HepG2 (cell line): ENCODE measurements around the gene USP34. TPM values are rescaled to one million over a fixed set of nuclear protein-coding genes. Genes with fewer than 3 reads are reported as not detected.

Experiments used
- CHD2 ChIP-seq: IDR thresholded peaks from 2 replicates; pipeline ENCODE4 v1.6.1; 2011; ENCODE audit warnings: low read depth, low read length, improper control_type of control experiment
- ESRRA ChIP-seq: sonication (generic); formaldehyde crosslinking; IDR thresholded peaks from 2 replicates; pipeline ENCODE4 v1.5.1; 2020; ENCODE audit warnings: mild to moderate bottlenecking, low read depth, missing genetic modification reagents
- FOXO1 ChIP-seq: sonication (generic); formaldehyde crosslinking; IDR thresholded peaks from 2 replicates; pipeline ENCODE4 v1.4.0; 2020; ENCODE audit warnings: missing genetic modification reagents
- HES4 ChIP-seq: sonication (generic); formaldehyde crosslinking; IDR thresholded peaks from 2 replicates; pipeline ENCODE4 v1.9.0; 2021; ENCODE audit warnings: mild to moderate bottlenecking, missing genetic modification reagents, borderline replicate concordance
- JDP2 ChIP-seq: sonication (generic); formaldehyde crosslinking; IDR thresholded peaks from 2 replicates; pipeline ENCODE4 v1.8.1; 2022; ENCODE audit warnings: missing genetic modification reagents, borderline replicate concordance
- KAT8 ChIP-seq: IDR thresholded peaks from 2 replicates; pipeline ENCODE4 v1.6.1; 2016; ENCODE audit warnings: missing genetic modification reagents, missing compliant biosample characterization
- MED1 ChIP-seq: sonication (generic); formaldehyde crosslinking; IDR thresholded peaks from 2 replicates; pipeline ENCODE4 v1.4.0; 2020; ENCODE audit warnings: missing genetic modification reagents
- PHB2 ChIP-seq: fragments of 450-650 bp; IDR thresholded peaks from 2 replicates; pipeline ENCODE4 v1.6.1; 2018; ENCODE audit not compliant: partially characterized antibody
- RAD21 ChIP-seq: fragments of 450-650 bp; formaldehyde crosslinking; IDR thresholded peaks from 2 replicates; pipeline ENCODE4 v1.5.0; 2020; ENCODE audit warnings: mild to moderate bottlenecking
- SIN3A ChIP-seq: IDR thresholded peaks from 2 replicates; pipeline ENCODE4 v1.6.1; 2011; ENCODE audit warnings: low read depth, mild to moderate bottlenecking, control low read depth, low read length, borderline replicate concordance
- TOE1 ChIP-seq: sonication (generic); formaldehyde crosslinking; IDR thresholded peaks from 2 replicates; pipeline ENCODE4 v1.4.0; 2020; ENCODE audit warnings: mild to moderate bottlenecking, missing genetic modification reagents
- WIZ ChIP-seq: sonication (generic); formaldehyde crosslinking; IDR thresholded peaks from 2 replicates; pipeline ENCODE4 v1.5.1; 2020; ENCODE audit warnings: mild to moderate bottlenecking, missing genetic modification reagents
- ZIK1 ChIP-seq: sonication (generic); formaldehyde crosslinking; IDR thresholded peaks from 2 replicates; pipeline ENCODE4 v1.5.0; 2020; ENCODE audit warnings: mild to moderate bottlenecking, low read depth, missing genetic modification reagents, borderline replicate concordance
- ZKSCAN5 ChIP-seq: sonication (generic); formaldehyde crosslinking; IDR thresholded peaks from 2 replicates; pipeline ENCODE4 v1.5.1; 2020; ENCODE audit warnings: mild to moderate bottlenecking, missing genetic modification reagents
- ZNF329 ChIP-seq: sonication (generic); formaldehyde crosslinking; IDR thresholded peaks from 2 replicates; pipeline ENCODE4 v1.9.0; 2021; ENCODE audit warnings: low read depth, mild to moderate bottlenecking, missing genetic modification reagents
- ZNF431 ChIP-seq: sonication (generic); formaldehyde crosslinking; IDR thresholded peaks from 2 replicates; pipeline ENCODE4 v1.9.0; 2022; ENCODE audit warnings: missing genetic modification reagents, low read depth, mild to moderate bottlenecking, borderline replicate concordance
- ZNF510 ChIP-seq: sonication (generic); formaldehyde crosslinking; IDR thresholded peaks from 2 replicates; pipeline ENCODE4 v1.4.0; 2020; ENCODE audit warnings: low read depth, mild to moderate bottlenecking, missing genetic modification reagents
- polyA plus RNA-seq, 8 experiments: library from polyadenylated mRNA; depleted of rRNA in 3 of 8; stranded (reverse) in 7 of 8; unstranded in 1 of 8; fragments of >200 nt; fragmentation: Illumina TruSeq in 4 of 8; extraction: Trizol in 4 of 8; gene quantifications; 2 replicates each; pipeline versions ENCODE4 v1.2.1 to v1.2.3, GENCODE V29; 2011 to 2016; ENCODE audit warnings: low read depth in 4 of 8, missing spikeins in 1 of 8, mixed read lengths in 1 of 8; ENCODE audit not compliant: insufficient read depth in 1 of 8
- total RNA-seq, 5 experiments: library from RNA; depleted of rRNA; stranded (reverse); fragments of >200 nt; fragmentation: Illumina TruSeq; extraction: Trizol; gene quantifications; 2 replicates each; pipeline ENCODE4 v1.2.3, GENCODE V29; 2016; ENCODE audit warnings: low read depth in 1 of 5
- TF ChIP-seq, protein P1 (sequence below): sonication (generic); formaldehyde crosslinking; IDR thresholded peaks from 2 replicates; pipeline ENCODE4 v1.4.0; 2020; ENCODE audit warnings: missing genetic modification reagents
- TF ChIP-seq, protein P2 (sequence below): sonication (generic); formaldehyde crosslinking; IDR thresholded peaks from 2 replicates; pipeline ENCODE4 v1.4.0; 2020; ENCODE audit warnings: missing genetic modification reagents
- TF ChIP-seq, protein P3 (sequence below): sonication (generic); formaldehyde crosslinking; IDR thresholded peaks from 2 replicates; pipeline ENCODE4 v1.5.0; 2020; ENCODE audit warnings: mild to moderate bottlenecking, missing genetic modification reagents
- TF ChIP-seq, protein P4 (sequence below): sonication (generic); formaldehyde crosslinking; IDR thresholded peaks from 2 replicates; pipeline ENCODE4 v1.5.1; 2020; ENCODE audit warnings: mild to moderate bottlenecking, missing genetic modification reagents, moderate library complexity

USP34 gene
- total and polyA plus RNA-seq, 2 of the 13 experiments (the other 11 are each of a cell fraction or from before 2014, with no cell fraction given): 99.2 to 100 TPM

DNA sequence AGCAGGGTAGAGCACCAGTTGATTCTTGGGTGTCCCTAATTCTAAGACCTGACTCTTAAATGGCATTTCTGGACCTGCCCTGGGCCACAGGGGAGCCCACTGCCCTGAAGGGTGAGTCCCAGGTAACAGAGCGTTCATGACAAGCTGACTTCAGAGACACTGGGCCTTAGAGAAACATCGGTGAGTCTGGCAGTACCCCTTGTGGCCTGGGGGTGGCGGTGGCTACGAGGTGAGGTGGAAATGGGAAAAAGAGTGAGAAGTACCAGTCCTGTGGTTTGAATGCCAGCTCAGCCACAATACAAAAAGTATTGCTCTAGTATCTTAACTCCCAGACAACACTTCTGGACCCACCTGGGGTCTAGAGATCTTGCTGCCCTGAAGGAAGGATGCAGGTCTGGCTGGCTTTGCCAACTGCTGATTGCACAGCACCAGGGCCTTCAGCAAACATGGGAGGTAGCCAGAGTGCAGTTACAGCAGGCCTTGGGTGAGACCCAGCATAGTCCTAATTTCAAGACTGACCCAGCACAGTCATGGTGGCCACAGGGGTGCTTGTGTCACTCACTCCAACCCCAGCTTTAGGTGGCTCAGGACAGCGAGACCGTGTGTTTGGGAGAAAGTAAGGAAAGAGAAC, 44.5 kb downstream of the USP34 start (continued):
- TF ChIP-seq, protein P1, sequence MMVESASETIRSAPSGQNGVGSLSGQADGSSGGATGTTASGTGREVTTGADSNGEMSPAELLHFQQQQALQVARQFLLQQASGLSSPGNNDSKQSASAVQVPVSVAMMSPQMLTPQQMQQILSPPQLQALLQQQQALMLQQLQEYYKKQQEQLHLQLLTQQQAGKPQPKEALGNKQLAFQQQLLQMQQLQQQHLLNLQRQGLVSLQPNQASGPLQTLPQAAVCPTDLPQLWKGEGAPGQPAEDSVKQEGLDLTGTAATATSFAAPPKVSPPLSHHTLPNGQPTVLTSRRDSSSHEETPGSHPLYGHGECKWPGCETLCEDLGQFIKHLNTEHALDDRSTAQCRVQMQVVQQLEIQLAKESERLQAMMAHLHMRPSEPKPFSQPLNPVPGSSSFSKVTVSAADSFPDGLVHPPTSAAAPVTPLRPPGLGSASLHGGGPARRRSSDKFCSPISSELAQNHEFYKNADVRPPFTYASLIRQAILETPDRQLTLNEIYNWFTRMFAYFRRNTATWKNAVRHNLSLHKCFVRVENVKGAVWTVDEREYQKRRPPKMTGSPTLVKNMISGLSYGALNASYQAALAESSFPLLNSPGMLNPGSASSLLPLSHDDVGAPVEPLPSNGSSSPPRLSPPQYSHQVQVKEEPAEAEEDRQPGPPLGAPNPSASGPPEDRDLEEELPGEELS: no peak
- TF ChIP-seq ZNF329 (CRISPR knock-in tag) (no peak), TOE1 (CRISPR knock-in tag) (no peak), HES4 (no peak), ESRRA (CRISPR knock-in tag) (no peak), MED1 (CRISPR knock-in tag) (no peak), CHD2 (no peak), SIN3A (no peak), JDP2 (CRISPR knock-in tag) (no peak), ZNF510 (no peak), ZIK1 (CRISPR knock-in tag) (no peak), ZKSCAN5 (no peak), FOXO1 (no peak), WIZ (no peak), KAT8 (CRISPR knock-in tag) (no peak), RAD21 (CRISPR knock-in tag) (peak; percentile 86), PHB2 (no peak), ZNF431 (CRISPR knock-in tag) (no peak)
- TF ChIP-seq, protein P2, sequence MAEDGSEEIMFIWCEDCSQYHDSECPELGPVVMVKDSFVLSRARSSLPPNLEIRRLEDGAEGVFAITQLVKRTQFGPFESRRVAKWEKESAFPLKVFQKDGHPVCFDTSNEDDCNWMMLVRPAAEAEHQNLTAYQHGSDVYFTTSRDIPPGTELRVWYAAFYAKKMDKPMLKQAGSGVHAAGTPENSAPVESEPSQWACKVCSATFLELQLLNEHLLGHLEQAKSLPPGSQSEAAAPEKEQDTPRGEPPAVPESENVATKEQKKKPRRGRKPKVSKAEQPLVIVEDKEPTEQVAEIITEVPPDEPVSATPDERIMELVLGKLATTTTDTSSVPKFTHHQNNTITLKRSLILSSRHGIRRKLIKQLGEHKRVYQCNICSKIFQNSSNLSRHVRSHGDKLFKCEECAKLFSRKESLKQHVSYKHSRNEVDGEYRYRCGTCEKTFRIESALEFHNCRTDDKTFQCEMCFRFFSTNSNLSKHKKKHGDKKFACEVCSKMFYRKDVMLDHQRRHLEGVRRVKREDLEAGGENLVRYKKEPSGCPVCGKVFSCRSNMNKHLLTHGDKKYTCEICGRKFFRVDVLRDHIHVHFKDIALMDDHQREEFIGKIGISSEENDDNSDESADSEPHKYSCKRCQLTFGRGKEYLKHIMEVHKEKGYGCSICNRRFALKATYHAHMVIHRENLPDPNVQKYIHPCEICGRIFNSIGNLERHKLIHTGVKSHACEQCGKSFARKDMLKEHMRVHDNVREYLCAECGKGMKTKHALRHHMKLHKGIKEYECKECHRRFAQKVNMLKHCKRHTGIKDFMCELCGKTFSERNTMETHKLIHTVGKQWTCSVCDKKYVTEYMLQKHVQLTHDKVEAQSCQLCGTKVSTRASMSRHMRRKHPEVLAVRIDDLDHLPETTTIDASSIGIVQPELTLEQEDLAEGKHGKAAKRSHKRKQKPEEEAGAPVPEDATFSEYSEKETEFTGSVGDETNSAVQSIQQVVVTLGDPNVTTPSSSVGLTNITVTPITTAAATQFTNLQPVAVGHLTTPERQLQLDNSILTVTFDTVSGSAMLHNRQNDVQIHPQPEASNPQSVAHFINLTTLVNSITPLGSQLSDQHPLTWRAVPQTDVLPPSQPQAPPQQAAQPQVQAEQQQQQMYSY (CRISPR knock-in tag): no peak
- TF ChIP-seq, protein P3, sequence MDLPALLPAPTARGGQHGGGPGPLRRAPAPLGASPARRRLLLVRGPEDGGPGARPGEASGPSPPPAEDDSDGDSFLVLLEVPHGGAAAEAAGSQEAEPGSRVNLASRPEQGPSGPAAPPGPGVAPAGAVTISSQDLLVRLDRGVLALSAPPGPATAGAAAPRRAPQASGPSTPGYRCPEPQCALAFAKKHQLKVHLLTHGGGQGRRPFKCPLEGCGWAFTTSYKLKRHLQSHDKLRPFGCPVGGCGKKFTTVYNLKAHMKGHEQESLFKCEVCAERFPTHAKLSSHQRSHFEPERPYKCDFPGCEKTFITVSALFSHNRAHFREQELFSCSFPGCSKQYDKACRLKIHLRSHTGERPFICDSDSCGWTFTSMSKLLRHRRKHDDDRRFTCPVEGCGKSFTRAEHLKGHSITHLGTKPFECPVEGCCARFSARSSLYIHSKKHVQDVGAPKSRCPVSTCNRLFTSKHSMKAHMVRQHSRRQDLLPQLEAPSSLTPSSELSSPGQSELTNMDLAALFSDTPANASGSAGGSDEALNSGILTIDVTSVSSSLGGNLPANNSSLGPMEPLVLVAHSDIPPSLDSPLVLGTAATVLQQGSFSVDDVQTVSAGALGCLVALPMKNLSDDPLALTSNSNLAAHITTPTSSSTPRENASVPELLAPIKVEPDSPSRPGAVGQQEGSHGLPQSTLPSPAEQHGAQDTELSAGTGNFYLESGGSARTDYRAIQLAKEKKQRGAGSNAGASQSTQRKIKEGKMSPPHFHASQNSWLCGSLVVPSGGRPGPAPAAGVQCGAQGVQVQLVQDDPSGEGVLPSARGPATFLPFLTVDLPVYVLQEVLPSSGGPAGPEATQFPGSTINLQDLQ (CRISPR knock-in tag): no peak
- TF ChIP-seq, protein P4, sequence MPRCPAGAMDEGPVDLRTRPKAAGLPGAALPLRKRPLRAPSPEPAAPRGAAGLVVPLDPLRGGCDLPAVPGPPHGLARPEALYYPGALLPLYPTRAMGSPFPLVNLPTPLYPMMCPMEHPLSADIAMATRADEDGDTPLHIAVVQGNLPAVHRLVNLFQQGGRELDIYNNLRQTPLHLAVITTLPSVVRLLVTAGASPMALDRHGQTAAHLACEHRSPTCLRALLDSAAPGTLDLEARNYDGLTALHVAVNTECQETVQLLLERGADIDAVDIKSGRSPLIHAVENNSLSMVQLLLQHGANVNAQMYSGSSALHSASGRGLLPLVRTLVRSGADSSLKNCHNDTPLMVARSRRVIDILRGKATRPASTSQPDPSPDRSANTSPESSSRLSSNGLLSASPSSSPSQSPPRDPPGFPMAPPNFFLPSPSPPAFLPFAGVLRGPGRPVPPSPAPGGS (CRISPR knock-in tag): no peak
